ENCODE measurements around the gene LEPR.

The LEPR gene

DNA sequence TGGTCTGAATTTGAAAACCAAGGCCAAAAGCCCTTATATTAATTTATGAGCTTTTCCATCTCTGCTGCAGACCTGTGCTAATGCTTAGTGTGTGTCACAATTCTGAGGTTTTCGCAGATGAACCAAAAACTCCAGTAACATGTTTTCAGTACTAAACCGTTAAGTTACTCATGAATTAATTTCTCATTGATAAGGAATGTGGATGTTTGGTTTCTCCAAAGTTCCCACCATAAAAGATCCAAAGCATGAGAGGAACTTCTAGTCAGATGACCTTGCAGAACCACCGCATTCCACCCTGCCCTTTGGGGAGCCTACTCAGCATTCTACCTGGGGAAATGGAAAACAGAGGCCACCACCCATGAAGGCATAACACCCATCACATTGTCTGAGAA, 7.5 kb upstream of the LEPR start:
- DNase-seq, result no peak

DNA sequence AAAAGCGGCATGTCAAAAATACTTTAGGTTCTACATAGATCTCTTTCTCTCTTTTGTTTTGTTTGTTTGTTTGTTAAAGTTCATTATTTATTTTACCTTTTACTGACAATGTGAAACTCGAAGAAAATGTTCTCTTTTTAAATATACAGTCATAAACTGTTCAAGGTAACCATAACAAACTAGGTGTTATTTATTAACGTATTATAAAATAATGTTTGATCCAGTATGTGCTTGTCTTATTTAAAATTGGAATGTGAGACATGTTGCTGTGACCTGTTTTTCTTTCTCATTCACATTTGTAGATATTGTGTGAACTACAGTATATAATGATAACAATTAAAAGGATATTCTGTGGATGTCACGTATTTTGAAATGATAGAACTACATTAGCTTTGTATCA, 5.9 kb upstream of the LEPR start:
- DNase-seq, result no peak

DNA sequence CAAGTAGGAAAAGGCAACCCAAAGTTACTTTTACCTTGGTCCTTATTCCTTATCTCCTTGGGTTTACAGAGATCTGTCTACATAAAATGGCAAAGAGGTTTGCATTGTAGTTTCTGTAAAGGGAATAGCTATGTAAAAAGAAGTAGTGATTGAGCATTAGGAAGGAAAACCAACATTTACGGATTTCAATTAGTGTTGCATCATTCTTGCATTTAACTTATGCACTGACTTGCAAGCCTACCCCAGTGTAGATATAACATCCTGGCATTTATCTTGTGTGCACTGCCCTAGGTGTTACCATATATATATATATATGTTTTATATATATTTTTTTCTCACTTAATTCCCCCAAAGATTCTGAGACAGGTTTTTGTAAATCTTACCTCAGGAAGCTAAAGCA, 3.7 kb upstream of the LEPR start:
- no peak for DNase-seq

DNA sequence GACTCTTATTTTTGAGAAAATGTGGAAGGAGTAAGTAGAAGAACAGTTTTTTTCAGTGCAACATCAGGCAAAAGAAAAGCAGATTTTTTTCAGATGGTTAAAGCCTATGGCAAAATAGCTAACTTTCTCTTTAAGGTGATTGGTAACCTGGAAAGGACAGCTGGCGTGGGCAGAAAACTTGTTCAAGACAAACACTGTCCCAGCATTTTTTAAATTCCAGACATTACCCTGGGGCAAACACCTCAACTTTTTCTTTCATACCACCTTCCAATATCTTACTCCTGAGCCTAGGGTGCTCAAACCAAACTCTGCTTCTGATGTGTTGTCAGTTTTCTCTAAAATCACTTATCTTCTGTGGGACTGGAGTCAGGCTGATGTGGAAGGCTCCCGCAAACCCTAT, 2.7 kb upstream of the LEPR start:
- no peak for DNase-seq

DNA sequence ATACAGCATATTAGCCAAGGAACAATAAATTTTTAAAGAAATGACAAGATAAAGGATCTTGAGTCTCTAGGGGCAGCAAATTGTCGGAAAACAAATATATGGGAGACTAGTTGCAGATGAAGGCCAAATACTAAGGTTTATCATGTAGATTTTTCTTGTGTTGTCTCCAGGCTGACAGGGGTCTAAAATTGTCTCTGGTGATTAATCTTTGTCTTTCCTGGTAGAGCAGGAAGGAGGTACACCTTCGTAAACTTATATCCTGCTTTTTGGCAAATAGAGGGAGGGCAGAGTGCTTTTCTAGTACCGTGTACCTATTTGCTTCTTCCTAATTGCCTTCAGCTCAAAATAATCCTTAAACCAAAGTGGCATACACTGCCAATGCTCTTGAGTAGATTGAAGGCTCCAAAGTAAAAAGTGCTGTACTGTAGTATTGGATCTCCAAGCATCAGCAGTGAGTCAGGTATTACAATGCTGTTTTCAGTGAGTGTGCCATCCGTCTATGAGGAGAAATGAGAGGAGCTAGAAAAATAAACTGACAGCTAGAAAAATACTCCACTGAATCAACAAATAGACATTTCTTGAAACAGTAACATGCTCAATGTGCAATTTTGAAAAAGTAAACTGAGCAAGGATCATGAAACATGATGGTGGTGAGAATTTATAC, 1.8 kb upstream of the LEPR start:
- DNase-seq, result no peak

DNA sequence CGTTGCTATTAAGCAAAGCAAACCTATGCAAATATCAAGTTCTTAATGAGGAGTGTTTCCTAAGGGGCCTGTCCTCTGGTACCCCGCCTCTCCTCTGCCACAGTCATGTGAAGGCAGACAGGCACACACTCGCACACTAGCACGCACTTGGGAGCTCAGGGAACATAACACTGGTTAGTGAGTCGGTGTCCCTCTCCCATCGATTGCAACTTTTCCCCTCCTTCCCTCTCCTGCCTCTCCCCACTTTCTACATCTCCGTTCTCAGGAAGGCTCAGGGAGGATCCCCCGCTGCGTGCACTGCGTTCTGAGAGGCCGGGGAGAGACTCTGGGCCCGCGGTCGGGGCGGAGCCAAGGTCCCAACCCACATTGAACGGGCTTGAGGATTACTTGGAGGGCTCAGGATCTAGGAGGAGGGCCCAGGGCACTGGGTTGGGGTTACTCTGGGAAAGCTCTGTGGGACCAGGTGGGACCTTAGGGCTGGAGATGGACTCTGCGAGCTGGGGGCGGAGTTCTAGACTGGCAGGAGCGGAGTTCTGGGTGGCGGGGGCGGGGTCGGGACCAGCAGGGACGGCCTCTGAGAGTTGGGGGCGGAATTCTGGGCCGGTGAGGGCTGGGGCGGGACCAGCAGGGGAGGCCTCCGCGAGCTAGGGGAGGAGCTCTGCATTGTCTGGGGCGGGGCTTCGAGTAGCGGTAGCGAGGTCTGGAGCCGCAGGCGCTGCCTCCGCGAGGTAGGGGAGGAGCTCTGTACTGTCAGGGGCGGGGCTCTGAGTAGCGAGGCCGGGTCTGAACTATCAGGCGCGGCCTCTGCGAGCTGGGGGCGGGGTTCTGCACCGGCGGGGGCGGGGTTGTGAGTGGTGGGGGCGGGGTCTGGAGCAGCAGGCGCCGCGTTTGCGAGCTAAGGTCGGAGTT, 533 bp upstream of the LEPR start:
- peak; percentile 99 for DNase-seq

DNA sequence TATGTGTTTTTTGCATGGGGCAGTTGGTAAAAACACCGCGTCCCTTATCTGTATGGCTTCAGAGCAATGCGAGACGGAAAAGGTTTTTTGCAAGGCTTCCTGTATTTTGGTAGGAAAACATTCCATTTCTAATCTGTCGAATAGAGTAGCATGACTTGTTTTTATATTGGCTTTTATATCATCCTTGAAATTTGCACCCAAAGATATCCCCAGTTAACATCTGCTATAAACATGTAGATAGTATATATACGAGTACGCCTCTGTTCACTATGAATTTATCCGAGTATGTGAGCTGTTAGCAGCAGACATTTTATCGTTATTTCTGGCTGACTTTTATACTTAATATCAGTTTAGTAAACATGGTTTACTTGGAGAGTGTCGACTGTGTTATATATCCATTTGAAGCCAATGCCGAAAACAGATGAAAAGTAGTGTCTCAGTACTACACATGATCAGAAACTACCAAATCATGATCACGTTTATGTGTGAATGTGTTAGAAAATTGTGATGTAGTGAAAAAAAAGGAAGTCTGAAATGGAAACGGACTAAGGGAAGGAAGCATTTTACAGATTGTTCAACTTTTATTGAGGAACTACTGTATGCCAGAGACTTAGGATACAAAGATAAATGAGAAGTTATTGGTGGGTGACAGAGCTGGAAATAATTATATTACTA, 1.0 kb downstream of the LEPR start:
- no peak for DNase-seq

DNA sequence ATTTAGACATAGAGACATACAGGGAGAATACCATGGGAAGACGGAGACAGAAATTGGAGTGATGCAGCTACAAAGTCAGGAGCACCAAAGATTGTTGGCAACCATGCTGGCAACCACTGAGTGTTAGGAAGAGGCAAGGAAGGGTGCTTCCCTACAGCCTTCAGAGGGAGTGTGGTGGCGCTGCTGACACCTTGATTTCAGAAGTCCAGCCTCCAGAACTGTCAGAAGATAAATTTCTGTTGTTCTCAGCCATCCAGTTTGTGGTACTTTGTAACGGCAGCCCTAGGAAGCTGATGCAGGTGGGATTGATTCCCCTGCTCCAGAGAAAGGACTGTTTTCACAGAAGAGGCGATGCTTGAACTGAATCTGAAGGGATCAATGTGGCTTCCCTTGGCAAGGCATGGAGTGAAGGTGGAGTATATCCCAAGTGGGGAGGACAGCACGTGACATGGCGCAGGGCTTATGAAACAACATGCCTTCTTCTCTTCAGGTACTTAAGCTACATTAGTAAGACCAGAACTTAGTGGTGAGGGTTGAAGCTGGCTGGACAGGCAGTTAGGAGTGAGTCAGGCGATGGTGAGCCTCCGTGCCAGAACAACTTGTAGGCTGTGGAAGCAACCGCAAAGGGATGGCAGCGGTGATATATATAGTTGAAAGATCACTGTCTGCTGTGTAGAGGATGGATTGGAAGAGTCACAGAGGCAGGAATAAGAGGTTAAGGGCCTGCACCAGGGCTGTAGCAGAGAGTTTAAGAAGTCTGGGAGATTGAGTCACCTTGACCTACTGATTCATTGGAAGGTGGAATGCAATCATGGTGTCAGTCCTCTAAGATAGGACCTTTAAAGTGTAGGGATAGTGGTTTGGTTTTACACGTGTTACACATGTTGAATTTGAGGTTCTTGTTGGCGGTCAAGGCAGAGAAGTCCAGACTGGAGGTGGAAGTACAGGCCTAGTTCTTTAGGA, 2.1 kb downstream of the LEPR start:
- DNase-seq, result no peak

DNA sequence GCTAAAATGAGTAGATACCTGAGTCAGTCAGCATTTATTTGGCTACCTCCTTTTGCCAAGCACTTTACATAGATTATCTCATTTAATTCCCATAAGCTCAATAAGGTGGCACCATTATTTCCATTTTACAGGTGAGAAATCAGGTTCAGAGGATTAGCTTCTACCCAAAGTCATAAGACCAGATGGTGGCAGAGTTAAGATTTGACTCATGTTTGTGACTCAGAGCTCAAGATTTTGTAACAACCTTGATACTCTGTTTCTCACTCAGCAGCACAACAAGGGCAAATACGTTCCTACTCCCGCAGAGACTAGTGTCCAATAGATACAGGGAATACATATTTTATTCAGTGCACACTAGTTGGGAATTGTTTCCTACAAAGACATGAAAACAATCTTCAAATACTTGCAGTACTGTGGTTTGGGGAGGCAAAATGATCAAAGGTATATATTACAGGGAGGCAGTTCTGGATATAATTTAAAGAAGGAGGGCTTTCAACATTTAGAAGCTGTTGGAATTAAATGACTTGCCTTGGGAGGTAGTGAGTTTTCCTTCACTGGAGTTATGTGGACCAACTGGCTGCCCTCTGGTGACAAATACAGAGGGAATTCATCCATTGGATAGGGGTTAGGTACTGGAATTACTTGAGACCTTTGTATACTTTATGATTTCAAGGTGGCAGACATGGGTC, 3.6 kb downstream of the LEPR start:
- no peak for DNase-seq

DNA sequence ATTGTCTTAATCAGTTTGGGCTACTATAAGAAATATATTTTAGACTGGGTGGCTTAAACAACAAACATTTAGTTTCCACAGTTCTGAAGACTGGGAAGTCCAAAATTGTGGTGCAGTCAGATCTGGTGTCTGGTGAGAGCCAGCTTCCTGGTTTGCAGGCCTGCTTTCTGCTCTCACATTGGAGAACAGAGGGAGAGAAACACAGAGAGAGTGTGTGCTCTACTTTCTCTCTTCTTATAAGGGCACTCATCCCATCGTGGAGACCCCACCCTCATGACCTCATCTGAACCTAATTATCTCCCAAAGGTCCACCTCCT, 4.1 kb downstream of the LEPR start:
- DNase-seq, result no peak

DNA sequence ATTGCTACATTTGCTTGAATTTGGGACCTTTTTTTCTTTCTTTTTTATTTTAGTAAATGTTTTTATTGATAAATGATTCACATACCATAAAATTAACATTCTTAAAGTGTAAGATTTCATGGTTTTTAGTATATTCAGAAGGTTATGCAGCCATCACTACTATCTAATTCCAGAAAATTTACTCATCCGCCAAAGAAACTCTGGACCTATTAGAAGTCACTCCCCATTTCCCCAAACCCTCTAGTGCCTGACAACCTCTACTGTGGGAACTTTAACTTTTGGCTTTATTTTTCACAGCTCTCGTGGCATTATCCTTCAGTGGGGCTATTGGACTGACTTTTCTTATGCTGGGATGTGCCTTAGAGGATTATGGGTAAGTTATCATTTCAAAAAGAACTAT, 4.5 kb downstream of the LEPR start:
- no peak for DNase-seq

DNA sequence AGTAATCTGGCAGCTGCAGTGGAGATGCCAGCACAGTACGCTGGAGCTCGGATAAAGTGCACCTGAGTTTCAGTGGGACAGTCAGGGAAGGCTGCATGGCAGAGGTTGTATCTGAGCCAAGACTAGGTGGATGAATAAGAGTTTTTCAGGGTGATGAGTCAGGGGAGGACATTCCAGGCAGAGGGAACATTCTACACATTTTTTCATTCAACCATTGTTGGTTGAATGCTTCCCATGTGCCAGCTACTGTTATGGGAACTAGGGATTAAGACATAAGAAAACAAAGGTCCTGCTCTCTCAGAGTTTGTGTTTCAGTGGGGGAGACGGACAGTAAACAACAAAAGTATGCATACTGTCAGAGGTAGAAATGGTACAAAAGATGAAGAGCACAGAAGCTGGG, 5.2 kb downstream of the LEPR start:
- no peak for DNase-seq

DNA sequence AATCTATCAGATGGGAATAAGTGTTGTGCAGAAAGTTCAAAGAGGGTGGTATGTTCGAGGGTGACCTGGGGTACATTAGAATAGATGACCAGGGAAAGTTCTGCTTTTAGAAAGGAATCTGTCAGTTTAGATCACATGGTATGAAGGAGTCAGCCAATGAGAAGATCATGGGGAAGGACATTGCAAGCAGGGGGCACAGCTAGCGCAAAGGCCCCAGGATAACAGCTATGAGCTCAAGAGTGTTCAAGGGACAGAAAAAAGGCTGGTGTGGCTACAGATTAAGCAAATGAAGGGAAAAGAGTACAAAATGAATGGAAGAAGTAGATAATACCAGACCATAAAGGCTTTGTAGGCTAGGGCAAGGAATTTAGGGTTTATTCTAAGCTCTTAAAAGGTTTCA, 8.6 kb downstream of the LEPR start:
- DNase-seq, result no peak

DNA sequence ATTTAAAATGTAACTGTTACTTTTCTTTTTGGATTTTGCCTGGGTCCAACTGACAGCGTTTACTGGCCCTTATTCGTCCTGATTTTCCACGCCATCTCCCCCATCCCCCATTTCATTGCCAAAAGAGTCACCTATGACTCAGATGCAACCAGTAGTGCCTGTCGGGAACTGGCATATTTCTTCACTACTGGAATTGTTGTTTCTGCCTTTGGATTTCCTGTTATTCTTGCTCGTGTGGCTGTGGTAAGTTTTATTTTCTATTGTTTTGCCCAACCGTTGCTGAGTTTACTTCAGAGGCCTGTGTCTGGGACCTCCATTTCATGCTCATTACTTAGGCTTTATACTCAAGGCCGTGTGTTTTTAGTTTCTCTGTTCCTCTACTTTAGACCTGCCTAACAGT, 9.3 kb downstream of the LEPR start:
- DNase-seq, result no peak

DNA sequence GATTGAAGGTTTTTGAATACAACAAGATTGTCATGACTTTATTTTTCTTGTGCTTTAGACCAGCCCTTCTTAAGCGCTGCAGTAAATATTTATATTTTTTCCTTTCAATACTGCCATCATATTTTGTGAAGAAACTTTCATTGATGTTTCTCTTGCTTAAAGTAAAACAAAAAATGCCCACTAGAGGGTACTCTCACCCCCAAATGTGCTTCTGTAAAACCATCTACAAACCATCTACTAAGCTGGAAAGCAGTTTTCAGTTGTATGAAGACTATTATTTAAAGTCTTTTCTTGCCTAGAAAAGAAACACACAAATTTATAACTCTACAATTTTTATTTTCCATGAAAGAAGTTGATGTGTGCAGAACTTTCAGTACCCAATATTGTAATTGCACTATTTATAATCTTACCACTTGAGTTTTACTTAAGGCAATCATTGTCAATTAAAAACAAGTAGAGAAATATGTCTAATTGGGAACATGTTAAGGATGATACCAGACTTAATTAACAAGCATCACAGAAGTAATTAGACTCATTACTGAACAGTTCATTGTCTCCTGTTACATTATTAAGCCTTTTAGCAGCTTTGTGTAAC, 10.7 kb downstream of the LEPR start:
- peak; percentile 39 for DNase-seq

DNA sequence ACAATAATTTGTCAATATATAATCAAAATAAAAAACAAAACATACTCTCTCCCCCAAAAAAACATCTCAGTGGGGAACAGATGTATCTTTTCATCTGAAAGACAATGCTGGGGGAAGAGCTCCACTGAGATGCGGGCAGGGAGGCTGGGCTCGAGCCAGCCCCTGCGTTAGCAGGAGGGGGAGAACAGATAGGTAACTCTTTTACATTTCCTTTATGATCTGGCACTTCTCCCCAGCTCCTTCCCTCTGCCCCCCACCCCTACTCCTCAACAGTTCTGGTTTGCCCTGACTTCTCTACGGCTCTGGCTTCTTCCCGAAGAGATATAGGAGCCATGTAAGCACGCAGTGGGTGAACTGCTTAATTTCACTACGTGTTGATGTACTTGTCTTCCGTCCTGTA, 12.4 kb downstream of the LEPR start:
- DNase-seq, result no peak

DNA sequence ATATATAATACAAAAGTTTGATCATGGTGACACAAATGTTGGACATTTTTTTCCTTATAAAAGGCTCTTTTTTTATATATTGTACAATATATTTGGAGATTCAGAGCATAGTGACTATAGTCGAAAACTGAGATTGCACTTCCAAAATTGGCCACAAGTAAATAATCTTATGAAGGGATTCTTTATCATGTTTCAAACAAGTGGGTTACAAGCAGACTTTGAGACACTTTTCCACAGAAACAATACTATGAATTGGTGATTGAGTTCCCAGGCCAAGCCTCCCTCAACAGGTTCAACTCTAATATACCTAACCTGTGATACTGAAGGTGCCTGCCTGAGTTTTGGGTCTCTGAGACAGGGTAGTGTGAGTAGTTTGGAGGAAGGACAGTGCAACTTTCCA, 13.8 kb downstream of the LEPR start:
- no peak for DNase-seq

DNA sequence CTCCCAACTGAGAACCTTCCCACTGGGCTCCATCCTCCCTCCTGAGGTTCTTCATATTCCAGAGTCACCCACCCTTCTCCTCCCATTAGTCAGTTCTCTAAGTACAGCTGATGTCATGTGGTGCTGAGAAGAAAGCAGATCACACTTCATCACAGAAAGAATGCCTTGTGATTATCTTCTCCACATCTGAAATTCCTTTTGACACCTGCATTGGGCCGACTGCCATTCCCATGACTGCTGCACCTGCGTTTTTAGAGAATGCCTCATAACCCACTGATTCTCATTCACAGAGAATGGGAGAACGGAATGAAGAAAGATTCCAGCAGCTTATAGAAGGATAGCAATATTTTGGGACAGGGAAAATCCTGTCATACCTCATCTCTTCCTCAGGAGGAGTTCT, 14.3 kb downstream of the LEPR start:
- DNase-seq, result no peak

DNA sequence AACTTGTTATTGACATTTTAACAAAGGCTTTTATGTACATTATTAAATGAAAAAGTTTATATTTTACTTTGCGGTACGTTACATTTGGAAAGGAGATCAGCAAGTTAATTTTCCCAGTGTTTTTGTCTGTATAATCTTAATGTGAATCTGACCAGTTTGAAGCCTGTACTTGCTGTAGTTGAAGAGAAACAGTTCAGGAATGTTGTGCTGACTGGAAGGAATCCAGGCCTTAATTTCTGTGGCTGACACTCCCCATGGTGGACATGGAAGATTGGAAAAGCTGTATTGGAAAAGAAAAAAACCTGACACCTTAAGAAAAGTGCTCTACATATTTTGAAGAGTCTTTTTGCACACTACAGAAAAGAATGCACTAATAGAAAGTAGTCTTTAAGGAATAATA, 15.5 kb downstream of the LEPR start:
- no peak for DNase-seq

DNA sequence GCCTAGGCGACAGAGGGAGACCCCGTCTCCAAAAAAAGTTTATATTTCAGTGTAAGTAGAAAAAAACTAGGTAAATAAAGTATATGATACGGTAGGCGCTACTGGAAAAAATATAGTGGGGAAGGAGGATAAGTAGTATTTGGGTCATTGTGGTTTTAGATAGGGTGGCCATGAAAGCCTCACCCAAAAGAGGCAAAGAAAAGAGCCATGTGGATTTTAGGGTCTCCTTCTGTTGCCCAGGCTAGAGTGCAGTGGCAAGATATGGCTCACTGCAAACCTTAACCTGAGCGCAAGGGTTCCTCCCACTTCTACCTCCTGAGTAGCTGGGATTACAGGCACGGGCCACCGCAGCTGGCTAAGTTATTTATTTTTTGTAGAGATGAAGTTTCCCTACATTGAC, 17.1 kb downstream of the LEPR start:
- no peak for DNase-seq

DNA sequence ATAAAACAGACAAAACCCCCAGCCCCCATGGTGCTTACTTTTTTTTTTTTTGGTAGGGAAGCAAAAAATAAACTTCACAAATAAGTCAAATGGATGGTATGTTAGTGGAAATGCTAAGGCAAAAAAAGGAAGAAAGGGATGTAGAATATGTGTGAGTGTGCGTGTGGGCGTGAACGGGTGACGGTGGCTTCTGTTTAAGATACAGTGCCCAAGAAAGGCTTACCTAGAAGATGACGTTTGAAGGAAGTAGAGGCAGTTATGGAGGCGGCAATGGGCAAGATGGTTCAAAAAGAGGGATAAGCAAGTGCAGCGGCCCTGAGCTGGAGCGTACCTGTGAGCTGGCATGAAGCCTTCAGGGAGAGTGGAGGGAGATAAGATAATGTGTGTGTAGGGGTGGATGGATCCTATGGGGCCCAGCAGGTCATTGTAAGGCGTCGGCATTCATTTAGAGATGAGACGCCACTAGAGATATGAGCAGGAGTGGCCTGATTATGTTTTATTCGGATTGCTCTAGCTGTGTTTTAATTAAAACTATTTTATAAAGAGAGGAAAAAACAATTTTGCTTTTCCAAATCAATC, 19.9 kb downstream of the LEPR start:
- DNase-seq, result no peak

DNA sequence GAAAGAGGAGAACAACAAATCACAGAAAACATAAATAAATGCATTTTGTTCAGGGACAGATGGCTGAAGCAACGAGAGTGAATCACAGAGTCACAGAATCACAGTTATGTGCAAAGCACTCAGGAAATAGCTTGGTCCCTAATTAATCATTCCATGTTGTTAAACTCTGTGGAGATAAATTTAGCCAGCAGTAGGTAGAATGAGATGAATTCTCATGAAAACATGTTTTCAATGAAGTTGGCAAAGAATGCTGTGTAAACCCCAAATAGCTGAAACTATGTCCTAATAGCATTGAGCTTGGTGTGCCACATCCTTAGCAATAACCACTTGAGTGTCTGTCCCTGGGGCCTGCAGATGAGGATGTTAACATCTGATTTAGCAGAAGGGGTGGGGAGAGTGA, 20.4 kb downstream of the LEPR start:
- DNase-seq, result no peak
